GM23248 (cell line): Measurements from ENCODE around the gene SERPINA6.

Experiments
- EZH2 ChIP-seq: fragments of 200-600 bp; sonication (generic); IDR thresholded peaks from 2 replicates; pipeline ENCODE4 v1.6.1; 2018; ENCODE audit warnings: antibody characterized with exemption, mild to moderate bottlenecking; ENCODE audit not compliant: insufficient read depth, poor library complexity, severe bottlenecking
- EZH2phosphoT487 ChIP-seq: fragments of 200-600 bp; sonication (generic); IDR thresholded peaks from 2 replicates; pipeline ENCODE4 v1.6.1; 2018; ENCODE audit warnings: antibody characterized with exemption, moderate library complexity, mild to moderate bottlenecking, low read depth; ENCODE audit not compliant: insufficient read depth

- no peak for TF ChIP-seq EZH2
- TF ChIP-seq EZH2phosphoT487 = no peak
Measured at GRCh38 chr14:94321421-94322271, 1.5 kb downstream of the SERPINA6 start.
